HepG2 (cell line): ENCODE data around the gene ETV6. TPM values are rescaled to one million over a fixed set of nuclear protein-coding genes. Genes with fewer than 3 reads are reported as not detected.

Experiments used
- ATAC-seq: fragments of 200-7000 bp; cut with Tn5 transposase; 3 replicates; pipeline ENCODE4 v1.9.1; 2020; ENCODE audit warnings: mild to moderate bottlenecking, moderate library complexity
- BruUV-seq: library from RNA; stranded (reverse); fragments of 400-500 nt; replicated peaks from 2 replicates; lab custom pipeline; 2021; lab: Mats Ljungman, UMichigan
- CTCF ChIA-PET: fragments of 300-600 bp; formaldehyde crosslinking; extraction: SDS; loops from one replicate; lab custom pipeline; 2021; ENCODE audit warnings: low total read pairs, inconsistent platforms, low intra/inter-chr PET ratio; lab: Yijun Ruan, JAX
- POLR2A ChIA-PET: fragments of 350-600 bp; sonication (Branson Sonifier 250); formaldehyde crosslinking; loops from one replicate; lab custom pipeline; 2020; ENCODE audit warnings: antibody characterized with exemption, inconsistent platforms; lab: Yijun Ruan, JAX
- DNase-seq: peaks from one replicate; pipeline ENCODE4 v3.0.0-alpha.2; 2015; ENCODE audit warnings: low spot score
- FAIRE-seq: peaks from 3 replicates; lab custom pipeline; 2011; peaks lifted over from hg19 to GRCh38; lab: Jason Lieb, UNC
- H2AFZ ChIP-seq: one replicate; pipeline ENCODE4 v1.6.1; 2011; ENCODE audit warnings: low read length, inconsistent platforms
- H3K27ac ChIP-seq: fragments of 300-600 bp; 3 replicates; pipeline ENCODE4 v1.8.0; 2011; ENCODE audit warnings: mixed run types, mild to moderate bottlenecking, mixed read lengths, low read length, inconsistent platforms; ENCODE audit not compliant: insufficient read depth; ENCODE audit errors: extremely low read length
- H3K27me3 ChIP-seq, 2 experiments: fragments of 200-600 bp in 1 of 2; 2 replicates in 1 of 2; 3 replicates in 1 of 2; pipeline versions ENCODE4 v1.6.0 to v1.8.0; 2011; ENCODE audit warnings: low read length in 2 of 2, mild to moderate bottlenecking in 2 of 2, moderate library complexity in 2 of 2, inconsistent platforms in 1 of 2; ENCODE audit not compliant: insufficient read depth in 2 of 2, control insufficient read depth in 1 of 2
- H3K36me3 ChIP-seq, 2 experiments: fragments of 200-600 bp in 1 of 2; replicated peaks in 1 of 2; 2 replicates in 1 of 2; 3 replicates in 1 of 2; pipeline versions ENCODE4 v1.5.1 to v1.8.0; 2011; ENCODE audit warnings: low read length in 2 of 2, inconsistent platforms in 1 of 2; ENCODE audit not compliant: insufficient read depth in 2 of 2, control insufficient read depth in 1 of 2
- H3K4me1 ChIP-seq: 2 replicates; pipeline ENCODE4 v1.5.1; 2012; ENCODE audit warnings: low read length, inconsistent platforms; ENCODE audit not compliant: insufficient read depth
- H3K4me2 ChIP-seq: 2 replicates; pipeline ENCODE4 v1.6.0; 2011; ENCODE audit warnings: low read depth, low read length, inconsistent platforms
- H3K4me3 ChIP-seq, 3 experiments: fragments of 200-600 bp in 1 of 3; sonication (generic), shearing (Covaris generic) in 1 of 3; replicated peaks in 1 of 3; 2 replicates each; pipeline ENCODE4 v1.5.1; 2011 to 2016; ENCODE audit warnings: low read length in 3 of 3, inconsistent platforms in 2 of 3, low read depth in 2 of 3, mild to moderate bottlenecking in 2 of 3, control low read depth in 1 of 3, mixed read lengths in 1 of 3; ENCODE audit not compliant: insufficient read depth in 1 of 3
- H3K79me2 ChIP-seq: one replicate; pipeline ENCODE4 v1.6.1; 2011; ENCODE audit warnings: low read length, inconsistent platforms; ENCODE audit not compliant: insufficient read depth
- H3K9ac ChIP-seq: 2 replicates; pipeline ENCODE4 v1.6.0; 2011; ENCODE audit warnings: mild to moderate bottlenecking, low read depth, low read length, inconsistent platforms; ENCODE audit not compliant: insufficient read depth
- H3K9me3 ChIP-seq: 2 replicates; pipeline ENCODE4 v1.5.1; 2012; ENCODE audit warnings: mild to moderate bottlenecking, low read length
- H4K20me1 ChIP-seq: 2 replicates; pipeline ENCODE4 v1.6.0; 2011; ENCODE audit warnings: inconsistent platforms, mild to moderate bottlenecking, low read length, moderate library complexity; ENCODE audit not compliant: insufficient read depth
- AGO2 ChIP-seq: fragments of 200-400 bp; formaldehyde crosslinking; optimal IDR thresholded peaks from 2 replicates; pipeline ENCODE3; 2017; ENCODE audit warnings: mild to moderate bottlenecking, low read depth, low read length, moderate library complexity
- ATAD3A ChIP-seq: sonication (generic); formaldehyde crosslinking; IDR thresholded peaks from 2 replicates; pipeline ENCODE4 v1.4.0; 2020; ENCODE audit warnings: missing genetic modification reagents
- HNF4A ChIP-seq: sonication (generic); formaldehyde crosslinking; IDR thresholded peaks from 2 replicates; pipeline ENCODE4 v1.4.0; 2020; ENCODE audit warnings: missing genetic modification reagents
- IRF1 ChIP-seq: sonication (generic); formaldehyde crosslinking; IDR thresholded peaks from 2 replicates; pipeline ENCODE4 v1.4.0; 2020; ENCODE audit warnings: low read depth, mild to moderate bottlenecking, missing genetic modification reagents
- KLF6 ChIP-seq: IDR thresholded peaks from 2 replicates; pipeline ENCODE4 v1.8.0; 2016; ENCODE audit warnings: missing biosample characterization, missing genetic modification reagents
- MAZ ChIP-seq, 2 experiments: sonication (generic) in 1 of 2; formaldehyde crosslinking in 1 of 2; IDR thresholded peaks; 2 replicates each; pipeline versions ENCODE4 v1.5.0 to v1.6.1; 2012 to 2020; ENCODE audit warnings: low read depth in 2 of 2, mild to moderate bottlenecking in 2 of 2, borderline replicate concordance in 1 of 2, improper control_type of control experiment in 1 of 2, low read length in 1 of 2, missing genetic modification reagents in 1 of 2, moderate library complexity in 1 of 2
- RARA ChIP-seq: IDR thresholded peaks from 2 replicates; pipeline ENCODE4 v1.6.1; 2016; ENCODE audit warnings: missing genetic modification reagents, missing compliant biosample characterization
- RARG ChIP-seq: sonication (generic); formaldehyde crosslinking; IDR thresholded peaks from 2 replicates; pipeline ENCODE4 v1.4.0; 2020; ENCODE audit warnings: low read depth, mild to moderate bottlenecking, missing genetic modification reagents
- RBAK ChIP-seq: sonication (generic); formaldehyde crosslinking; IDR thresholded peaks from 2 replicates; pipeline ENCODE4 v1.5.1; 2020; ENCODE audit warnings: mild to moderate bottlenecking, missing genetic modification reagents
- SNRNP70 ChIP-seq: fragments of 200-400 bp; formaldehyde crosslinking; IDR thresholded peaks from 2 replicates; pipeline ENCODE4 v1.6.1; 2017; ENCODE audit warnings: mild to moderate bottlenecking, low read depth, low read length, moderate library complexity
- YEATS4 ChIP-seq: sonication (generic); formaldehyde crosslinking; IDR thresholded peaks from 2 replicates; pipeline ENCODE4 v1.4.0; 2020; ENCODE audit warnings: missing genetic modification reagents, borderline replicate concordance
- ZBTB7A ChIP-seq: sonication (generic); formaldehyde crosslinking; IDR thresholded peaks from 2 replicates; pipeline ENCODE4 v1.8.0; 2022; ENCODE audit warnings: mild to moderate bottlenecking, missing genetic modification reagents
- ZNF546 ChIP-seq: sonication (generic); formaldehyde crosslinking; conservative IDR thresholded peaks from 2 replicates; pipeline ENCODE4 v1.8.1; 2023; ENCODE audit warnings: mild to moderate bottlenecking, missing genetic modification reagents
- ZNF549 ChIP-seq: sonication (generic); formaldehyde crosslinking; IDR thresholded peaks from 2 replicates; pipeline ENCODE4 v1.5.0; 2020; ENCODE audit warnings: missing genetic modification reagents
- ZNF644 ChIP-seq: IDR thresholded peaks from 2 replicates; pipeline ENCODE4 v1.6.1; 2016; ENCODE audit warnings: low read depth
- ZNF678 ChIP-seq: sonication (generic); formaldehyde crosslinking; IDR thresholded peaks from 2 replicates; pipeline ENCODE4 v1.4.0; 2020; ENCODE audit warnings: mild to moderate bottlenecking, missing genetic modification reagents
- ZNF709 ChIP-seq: sonication (generic); formaldehyde crosslinking; IDR thresholded peaks from 2 replicates; pipeline ENCODE4 v1.5.0; 2020; ENCODE audit warnings: mild to moderate bottlenecking, missing genetic modification reagents
- ZNF713 ChIP-seq: sonication (generic); formaldehyde crosslinking; IDR thresholded peaks from 2 replicates; pipeline ENCODE4 v1.4.0; 2020; ENCODE audit warnings: mild to moderate bottlenecking, missing genetic modification reagents
- ZNF737 ChIP-seq: sonication (generic); formaldehyde crosslinking; IDR thresholded peaks from 2 replicates; pipeline ENCODE4 v1.5.0; 2020; ENCODE audit warnings: missing genetic modification reagents, mild to moderate bottlenecking, borderline replicate concordance
- ZNF776 ChIP-seq: sonication (generic); formaldehyde crosslinking; IDR thresholded peaks from 2 replicates; pipeline ENCODE4 v1.4.0; 2020; ENCODE audit warnings: mild to moderate bottlenecking, missing genetic modification reagents
- WGBS: methylation state at CpG from one replicate; pipeline ENCODE4 v1.1.6; 2017; ENCODE audit warnings: low lambda C conversion rate; 5-methylcytosine and 5-hydroxymethylcytosine counted together
- in situ Hi-C: cut with HindIII; loops from 2 replicates; pipeline ENCODE4 v1.10.0; 2017; ENCODE audit warnings: low pct_unique_long_range_greater_than_20kb; ENCODE audit not compliant: extremely low pct_ligation_motif_present
- intact Hi-C: fragments of 100-400 bp; cut with micrococcal nuclease; formaldehyde crosslinking; loops from one replicate; pipeline ENCODE4 v1.10.0; 2022; ENCODE audit not compliant: unreplicated experiment
- polyA plus RNA-seq, 8 experiments: library from polyadenylated mRNA; depleted of rRNA in 3 of 8; stranded (reverse) in 7 of 8; unstranded in 1 of 8; fragments of >200 nt; fragmentation: Illumina TruSeq in 4 of 8; extraction: Trizol in 4 of 8; gene quantifications; 2 replicates each; pipeline versions ENCODE4 v1.2.1 to v1.2.3, GENCODE V29; 2011 to 2016; ENCODE audit warnings: low read depth in 4 of 8, missing spikeins in 1 of 8, mixed read lengths in 1 of 8; ENCODE audit not compliant: insufficient read depth in 1 of 8
- total RNA-seq, 5 experiments: library from RNA; depleted of rRNA; stranded (reverse); fragments of >200 nt; fragmentation: Illumina TruSeq; extraction: Trizol; gene quantifications; 2 replicates each; pipeline ENCODE4 v1.2.3, GENCODE V29; 2016; ENCODE audit warnings: low read depth in 1 of 5

The ETV6 gene
- total and polyA plus RNA-seq, 2 of the 13 experiments (the other 11 are each of a cell fraction or from before 2014, with no cell fraction given) = 2.2 to 3.0 TPM

- TF ChIP-seq RARA (CRISPR knock-in tag) (no peak), KLF6 (CRISPR knock-in tag) (no peak), ZNF549 (CRISPR knock-in tag) (no peak), SNRNP70 (no peak)
These were observed 69.3 kb downstream of the ETV6 start (continued) for GRCh38 chr12:11718768-11719253.

GRCh38 chr12:11719678-11720099 is 70.2 kb downstream of the ETV6 start:
- H3K4me2 ChIP-seq = no peak overlapping the region
- no peak overlapping the region for H3K9ac ChIP-seq
- no TSS peak for BruUV-seq
- FAIRE-seq = no peak
- no peaks in the 10 kb centered on the region for H3K36me3 ChIP-seq
- H3K79me2 ChIP-seq = no peaks in the 10 kb centered on the region
- H2AFZ ChIP-seq = no peak overlapping the region
- CTCF ChIA-PET = no interaction called here
- in situ Hi-C loops = no loop called here
- no peak for DNase-seq
- H4K20me1 ChIP-seq = no peaks in the 10 kb centered on the region
- H3K27me3 ChIP-seq = no peaks in the 10 kb centered on the region
- ATAC-seq = no peak
- no peak overlapping the region for H3K4me3 ChIP-seq
- H3K9me3 ChIP-seq = no peaks in the 10 kb centered on the region
- no peak for TF ChIP-seq ZNF737 (CRISPR knock-in tag)
- no peak for TF ChIP-seq MAZ (IDR thresholded peaks at IDR 0.05; ENCODE audit: borderline replicate concordance, low read depth, low read length)
- no peak for TF ChIP-seq MAZ (CRISPR knock-in tag; IDR thresholded peaks at IDR 0.05; ENCODE audit: low read depth)
- no peak for TF ChIP-seq AGO2
- no peak for TF ChIP-seq HNF4A
- TF ChIP-seq ZNF678 (CRISPR knock-in tag) = no peak
- no peak for TF ChIP-seq IRF1 (CRISPR knock-in tag)
- no peak for TF ChIP-seq ZNF546 (CRISPR knock-in tag)
- no peak for TF ChIP-seq YEATS4
- TF ChIP-seq ZNF709 (CRISPR knock-in tag) = no peak
- TF ChIP-seq ZNF713 (CRISPR knock-in tag) = no peak
- TF ChIP-seq RARG (CRISPR knock-in tag) = no peak
- TF ChIP-seq ZBTB7A (CRISPR knock-in tag) = no peak
- no peak for TF ChIP-seq ZNF644 (CRISPR knock-in tag)
- no peak for TF ChIP-seq RBAK (CRISPR knock-in tag)
- TF ChIP-seq ZNF776 (CRISPR knock-in tag) = no peak
- TF ChIP-seq ATAD3A (CRISPR knock-in tag) = no peak
- TF ChIP-seq, all 625 proteins: peak for 0
- POLR2A ChIA-PET = no interaction called here
- Histone ChIP-seq H3K27ac (no peak overlapping the region), H3K4me1 (peaks cover 32% of the 10 kb centered on the region)
- intact Hi-C loops = no loop called here
- WGBS = 92% methylated on average over 10 of the region's 10 CpGs
